ENCODE data around the gene GRM2.

GRCh38 chr3:51711352-51712037, 4.6 kb downstream of the GRM2 start:
- TF ChIP-seq CTCF (IDR thresholded peaks at IDR 0.05; ENCODE audit: borderline replicate concordance, extremely low read depth, low read length, poor library complexity, severe bottlenecking) (no peak), EZH2 (IDR thresholded peaks at IDR 0.05; ENCODE audit: borderline replicate concordance, low read depth, low read length, severe bottlenecking) (no peak)

All from DND-41 (cell line).